GM10248 (cell line): Measurements from ENCODE around the gene B3GNT5.

Experiments used
- CTCF ChIA-PET: fragments of 300-600 bp; sonication (Branson Sonifier 250); formaldehyde crosslinking; extraction: SDS; loops from one replicate; lab custom pipeline; 2021; ENCODE audit warnings: antibody characterized with exemption; lab: Yijun Ruan, JAX
- POLR2A ChIA-PET: fragments of 350-650 bp; sonication (Branson Sonifier 250); formaldehyde crosslinking; extraction: SDS; loops from one replicate; lab custom pipeline; 2020; ENCODE audit warnings: antibody characterized with exemption; lab: Yijun Ruan, JAX
- DNase-seq: peaks from one replicate; pipeline ENCODE4 v3.0.0; 2012; ENCODE audit errors: extremely low spot score
- CTCF ChIP-seq: IDR thresholded peaks from 2 replicates; pipeline ENCODE4 v1.5.1; 2012; ENCODE audit warnings: mild to moderate bottlenecking, low read depth; ENCODE audit errors: extremely low read depth, missing control alignments, control extremely low read depth

The B3GNT5 gene

GRCh38 chr3:183307749-183308148, 54.7 kb downstream of the B3GNT5 start:
- POLR2A ChIA-PET = no interaction called here

GRCh38 chr3:183308751-183309150, 55.7 kb downstream of the B3GNT5 start:
- CTCF ChIA-PET = no interaction called here
- no peak for DNase-seq
- POLR2A ChIA-PET = no interaction called here
- TF ChIP-seq CTCF = no peak

More at GRCh38 chr3:183307749-183308148, 54.7 kb downstream of the B3GNT5 start:
- no peak for TF ChIP-seq CTCF
- CTCF ChIA-PET = interaction anchor here (0.9 to 1.4 kb wide), 2 partner anchors 22 to 75 kb away, joined by 3 to 4 read pairs; no protein-coding TSS in a partner anchor
- DNase-seq = no peak

- ChIA-PET CTCF (no interaction called here), POLR2A (no interaction called here)
- TF ChIP-seq CTCF = no peak
- DNase-seq = no peak
Observed at GRCh38 chr3:183309276-183309675, 56.2 kb downstream of the B3GNT5 start.

GRCh38 chr3:183310936-183311335, 57.9 kb downstream of the B3GNT5 start:
- TF ChIP-seq CTCF = no peak
- POLR2A ChIA-PET = no interaction called here
- DNase-seq = no peak
- CTCF ChIA-PET = interaction anchor here (1.1 to 2.2 kb wide), 2 partner anchors 9 to 53 kb away, joined by 3 to 9 read pairs; no protein-coding TSS in a partner anchor

GRCh38 chr3:183312433-183312832, 59.4 kb downstream of the B3GNT5 start:
- ChIA-PET POLR2A (no interaction called here), CTCF (interaction anchor here (2.2 kb wide), 1 partner anchor 10 kb away, joined by 9 read pairs; no protein-coding TSS in a partner anchor)
- no peak for TF ChIP-seq CTCF
- DNase-seq = no peak

GRCh38 chr3:183313351-183313750, 60.3 kb downstream of the B3GNT5 start:
- TF ChIP-seq CTCF = no peak
- no peak for DNase-seq
- POLR2A ChIA-PET = no interaction called here
- CTCF ChIA-PET = interaction anchor here (1.0 kb wide), 1 partner anchor 10 kb away, joined by 3 read pairs; no protein-coding TSS in a partner anchor
